OCI-M2 (cell line): Measurements from ENCODE around the gene CTLA4.

Experiments
- DNase-seq: peaks from one replicate; lab custom pipeline; 2025; ENCODE audit not compliant: unreplicated experiment; lab: John Stamatoyannopoulos, UW

CTLA4 gene

GRCh38 chr2:203867561-203868200 is at the start of gene CTLA4:
CTLA4 (plus strand) TSS chr2:203867771; CDS start chr2:203867943, 172 bp downstream.
- no peak for DNase-seq

DNA sequence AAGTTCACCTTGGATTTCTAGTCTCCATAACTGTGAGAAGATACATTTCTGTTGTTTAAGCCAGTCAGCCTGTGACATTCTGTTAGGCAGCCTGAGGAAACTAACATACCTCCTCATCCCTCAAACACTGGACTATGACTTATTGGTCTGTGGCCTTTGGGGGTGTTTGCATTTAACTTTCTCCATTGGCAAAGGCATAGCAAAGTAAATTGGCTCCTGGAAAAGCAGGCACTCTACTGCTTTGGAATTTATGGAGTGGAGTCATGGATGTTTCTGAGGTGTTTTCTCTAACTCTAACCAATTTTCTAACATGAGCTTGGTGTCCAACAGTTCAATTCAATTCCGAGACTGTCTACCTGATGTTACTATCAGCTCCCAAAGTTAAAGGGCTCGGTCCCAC is 48.9 kb upstream of the CTLA4 start:
- no peak for DNase-seq

- no peak for DNase-seq
These were observed 48.0 kb upstream of the CTLA4 start for GRCh38 chr2:203819434-203820133.

GRCh38 chr2:203820969-203821368 is 46.6 kb upstream of the CTLA4 start:
- DNase-seq: no peak

DNA sequence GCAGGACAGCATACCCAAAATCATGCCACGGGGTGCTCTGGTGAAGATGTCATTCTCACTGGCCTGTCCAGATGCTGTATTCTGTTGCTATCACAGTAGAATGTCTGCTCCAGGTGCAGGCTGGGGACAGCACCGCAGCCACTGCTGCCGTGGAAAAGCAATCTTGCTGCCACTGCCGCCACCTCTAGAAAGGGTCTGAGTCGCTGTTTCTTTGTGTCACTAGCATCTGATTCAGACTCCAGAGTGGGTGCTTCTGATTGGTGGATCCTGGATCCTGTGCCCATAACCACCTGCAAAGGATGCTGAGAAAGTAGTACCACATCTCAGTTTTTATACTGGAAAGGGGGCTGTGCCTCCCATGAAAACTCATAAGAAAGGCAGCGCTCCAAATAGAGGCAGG is 45.3 kb upstream of the CTLA4 start:
- no peak for DNase-seq

GRCh38 chr2:203823173-203823572 is 44.4 kb upstream of the CTLA4 start:
- DNase-seq: no peak

- DNase-seq: no peak
These were observed 43.5 kb upstream of the CTLA4 start for GRCh38 chr2:203824057-203824456.

DNA sequence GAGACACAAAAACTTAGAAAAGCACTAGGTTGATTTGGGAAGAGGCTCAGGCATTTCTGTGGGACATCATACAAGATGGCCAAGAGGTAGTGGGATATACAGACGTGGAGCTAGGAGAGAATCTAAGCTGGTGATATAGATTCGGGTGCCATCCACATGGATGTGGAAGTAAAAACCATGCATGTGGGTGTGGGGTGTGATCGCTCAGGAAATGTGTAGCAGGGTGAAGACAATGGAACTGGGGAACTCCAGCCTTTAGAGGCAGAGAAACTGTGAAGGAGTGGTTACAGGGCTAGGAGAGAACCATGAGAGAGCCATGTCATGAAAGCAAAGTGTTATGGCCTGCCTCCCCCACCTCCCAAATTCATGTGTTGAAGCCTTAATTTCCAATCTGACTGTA is 43.0 kb upstream of the CTLA4 start:
- no peak for DNase-seq

- DNase-seq: no peak
These were observed 40.9 kb upstream of the CTLA4 start for GRCh38 chr2:203826704-203827103.

GRCh38 chr2:203830304-203831055 is 37.1 kb upstream of the CTLA4 start:
- DNase-seq: no peak

DNA sequence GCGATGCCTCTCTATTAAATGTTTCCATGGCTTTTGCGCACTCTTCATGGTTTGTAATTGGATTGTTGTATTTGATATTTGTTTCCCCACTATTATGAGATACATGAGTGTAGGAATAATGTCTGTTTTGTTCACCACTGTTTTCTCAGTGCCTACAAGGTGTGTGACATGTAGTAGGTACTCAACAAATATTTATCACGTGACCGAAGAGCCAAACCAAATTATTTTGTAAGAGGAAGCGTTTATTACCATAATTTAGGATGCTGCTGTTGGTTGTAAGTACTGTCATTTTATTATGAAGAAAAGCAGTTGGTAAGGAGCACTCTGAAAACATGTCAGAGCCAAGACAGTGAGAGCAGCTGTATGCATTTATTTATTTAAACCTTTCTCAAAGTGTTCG is 32.2 kb upstream of the CTLA4 start:
- DNase-seq: no peak

- no peak for DNase-seq
These were observed 31.4 kb upstream of the CTLA4 start for GRCh38 chr2:203835892-203836800.

DNA sequence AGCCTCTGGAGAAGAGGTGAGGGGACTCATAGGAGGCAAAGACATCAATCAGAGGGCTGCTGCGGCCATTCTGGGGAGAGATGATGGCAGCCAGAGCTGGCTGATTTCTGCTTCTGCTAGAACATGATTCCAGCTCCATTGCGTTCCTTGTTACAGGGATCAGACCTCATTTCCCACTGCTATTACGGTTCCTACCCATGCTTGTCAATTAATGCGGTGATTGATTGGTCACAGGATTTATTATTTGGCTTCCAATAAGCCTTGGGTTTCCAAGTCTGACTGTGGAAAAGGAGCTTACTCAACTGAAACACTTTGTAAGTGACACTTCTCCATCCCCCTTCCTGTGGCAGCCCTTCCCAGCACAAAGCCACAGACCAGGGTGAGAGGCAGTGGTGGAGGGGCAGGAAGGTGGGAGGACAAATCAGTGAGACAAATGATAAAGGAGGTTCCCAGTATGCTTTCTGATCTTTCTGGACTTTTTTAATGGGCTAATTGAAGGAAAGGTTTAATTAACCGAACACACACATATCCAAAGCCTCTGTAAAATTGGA is 26.8 kb upstream of the CTLA4 start:
- no peak for DNase-seq

DNA sequence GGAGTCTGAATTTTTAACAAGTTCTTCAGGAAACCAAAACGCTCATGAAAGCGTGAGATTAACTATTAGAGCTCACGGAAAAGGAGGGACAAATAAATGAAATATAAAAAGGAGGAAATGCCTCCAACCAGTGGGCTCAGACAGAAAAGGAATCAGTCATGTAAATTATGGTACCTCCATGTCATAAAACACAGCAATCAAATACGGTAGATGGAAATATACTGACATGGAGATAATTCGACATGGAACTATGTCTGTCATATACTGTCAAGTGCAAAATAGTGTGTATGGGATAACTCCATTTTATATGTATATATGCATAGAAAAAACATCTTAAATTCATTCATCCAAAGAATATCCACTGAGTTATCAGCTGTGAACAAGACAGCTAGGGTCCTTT is 25.9 kb upstream of the CTLA4 start:
- no peak for DNase-seq

DNA sequence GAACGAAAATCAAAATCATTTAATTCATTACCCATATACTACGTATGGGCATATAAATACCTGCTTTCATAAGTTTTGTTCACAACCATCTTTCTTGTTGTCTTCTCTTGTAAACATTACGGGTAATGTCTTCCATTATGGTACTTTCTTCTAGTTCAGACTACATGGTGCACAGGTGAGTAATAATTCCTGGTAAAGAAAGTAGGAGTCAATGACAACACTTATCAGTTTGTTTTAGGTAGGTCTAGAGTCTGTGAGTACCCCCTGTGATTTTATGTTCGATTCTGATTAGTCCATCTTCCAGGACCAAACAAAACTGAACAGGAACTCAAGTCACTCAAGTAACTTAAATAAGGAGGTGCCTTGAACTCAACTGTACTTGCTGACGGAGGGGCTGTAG is 25.2 kb upstream of the CTLA4 start:
- DNase-seq: no peak

DNA sequence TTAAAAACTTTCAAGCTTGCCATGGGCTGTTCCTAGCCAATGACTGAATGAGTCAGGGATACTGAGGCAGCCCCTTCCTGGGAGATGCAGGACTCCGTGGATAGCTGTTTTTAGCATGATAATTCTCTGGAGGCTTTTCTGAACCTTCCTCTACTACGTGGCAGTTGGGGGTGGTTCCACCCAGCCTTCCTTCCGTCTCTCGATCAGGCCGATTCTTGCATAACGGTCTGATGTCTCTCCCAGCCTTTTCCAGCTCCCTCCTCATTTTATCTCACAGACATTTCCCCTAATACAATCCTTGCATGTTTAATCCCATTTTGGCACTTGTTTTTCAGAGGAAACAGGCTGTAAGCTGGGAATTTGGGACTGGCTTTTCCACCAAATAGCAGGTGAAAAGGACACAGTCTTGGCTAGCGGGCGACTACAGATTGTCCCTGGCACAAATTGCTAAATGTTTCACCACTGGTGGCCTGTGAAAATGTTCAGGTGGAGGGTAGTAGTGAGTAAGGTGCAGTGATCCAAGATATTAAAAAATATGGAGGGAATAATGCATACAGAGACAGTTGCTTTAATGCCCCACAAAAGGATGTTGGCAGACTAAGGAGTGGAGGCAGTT is 21.0 kb upstream of the CTLA4 start:
- no peak for DNase-seq

DNA sequence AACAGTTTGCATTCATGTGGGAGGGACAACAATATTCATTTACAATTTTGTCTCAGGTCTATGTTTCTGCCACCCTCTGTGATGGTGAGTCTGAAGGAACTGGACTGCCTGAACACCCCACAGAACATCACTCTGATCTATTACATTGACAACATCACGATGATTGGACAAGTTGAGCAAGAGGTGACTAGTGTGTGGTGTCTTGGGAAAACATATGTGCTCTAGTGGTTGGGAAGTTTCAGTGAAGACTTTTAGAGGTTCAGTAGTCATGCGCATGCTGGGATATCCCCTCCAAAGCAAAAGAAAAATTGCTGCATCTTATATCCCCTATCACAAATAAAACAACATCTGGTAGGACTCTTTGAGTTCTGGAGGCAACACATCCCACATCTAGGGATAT is 18.6 kb upstream of the CTLA4 start:
- DNase-seq: no peak

- no peak for DNase-seq
These were observed 14.8 kb upstream of the CTLA4 start for GRCh38 chr2:203852760-203853159.

DNA sequence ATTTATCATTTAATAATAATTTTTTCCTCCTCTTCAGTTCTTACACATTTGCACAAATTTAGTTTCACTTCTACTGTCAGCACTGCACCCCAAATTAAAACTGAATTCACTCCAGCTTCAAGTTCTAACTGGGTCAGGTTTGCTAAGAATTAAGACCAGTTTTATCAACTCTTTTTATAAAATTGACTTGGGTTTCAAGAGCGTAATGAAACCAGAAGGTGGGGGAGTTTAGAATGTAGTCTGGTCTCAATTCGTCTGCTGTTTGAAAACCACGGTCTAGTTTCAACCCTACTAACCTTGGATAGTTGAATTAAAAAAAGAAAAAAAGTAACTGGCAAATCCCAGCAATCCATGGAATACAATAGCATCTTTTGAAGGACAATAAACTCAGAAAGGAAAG is 14.3 kb upstream of the CTLA4 start:
- no peak for DNase-seq

DNA sequence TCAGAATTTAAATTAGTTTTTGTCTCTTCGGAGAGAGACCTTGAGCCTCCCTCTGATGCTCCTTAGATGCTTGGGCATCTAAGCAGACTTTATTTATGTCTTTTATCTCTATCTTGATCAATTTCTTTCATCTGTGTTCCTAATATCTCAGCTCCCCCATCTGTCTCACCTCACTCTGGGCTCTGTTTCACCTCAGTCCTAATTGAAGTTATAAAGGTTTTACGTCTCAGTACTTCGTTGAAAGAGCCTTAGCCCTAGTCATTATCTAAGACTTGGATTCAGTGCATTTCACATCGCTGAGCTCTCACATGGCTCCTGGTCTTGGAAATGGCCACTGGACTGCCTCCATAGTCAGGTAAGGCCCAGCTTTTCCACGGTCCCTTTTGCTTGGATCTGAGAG is 13.8 kb upstream of the CTLA4 start:
- DNase-seq: no peak
